ENCODE measurements around the gene SMG7.

Gene SMG7

GRCh38 chr1:183515002-183515689 is 42.8 kb downstream of the SMG7 start:
- no peak for DNase-seq (ENCODE audit: low spot score)

- DNase-seq (ENCODE audit: low spot score) = no peak
These were observed 44.4 kb downstream of the SMG7 start for GRCh38 chr1:183516725-183517124.

- no peak for DNase-seq (ENCODE audit: low spot score)
These were observed 45.1 kb downstream of the SMG7 start for GRCh38 chr1:183517401-183517800.

- DNase-seq (ENCODE audit: low spot score) = no peak
These were observed 48.1 kb downstream of the SMG7 start for GRCh38 chr1:183520379-183520778.

- DNase-seq (ENCODE audit: low spot score) = no peak
These were observed 49.8 kb downstream of the SMG7 start for GRCh38 chr1:183522104-183522503.

- DNase-seq (ENCODE audit: low spot score) = no peak
These were observed 56.3 kb downstream of the SMG7 start for GRCh38 chr1:183528577-183528976.

- DNase-seq (ENCODE audit: low spot score) = no peak
These were observed 61.4 kb downstream of the SMG7 start for GRCh38 chr1:183533617-183534174.

GRCh38 chr1:183537405-183537804 is 65.1 kb downstream of the SMG7 start:
- DNase-seq (ENCODE audit: low spot score) = no peak

- no peak for DNase-seq (ENCODE audit: low spot score)
These were observed 71.4 kb downstream of the SMG7 start for GRCh38 chr1:183543619-183544204.

- DNase-seq (ENCODE audit: low spot score) = no peak
These were observed 72.4 kb downstream of the SMG7 start for GRCh38 chr1:183544598-183545297.

GRCh38 chr1:183546427-183546826 is 74.1 kb downstream of the SMG7 start:
- DNase-seq (ENCODE audit: low spot score) = no peak

- DNase-seq (ENCODE audit: low spot score) = no peak
These were observed 75.8 kb downstream of the SMG7 start for GRCh38 chr1:183548116-183548515.

- DNase-seq (ENCODE audit: low spot score) = no peak
These were observed 78.6 kb downstream of the SMG7 start for GRCh38 chr1:183550915-183551314.

GRCh38 chr1:183551924-183552323 is 79.6 kb downstream of the SMG7 start:
- no peak for DNase-seq (ENCODE audit: low spot score)

GRCh38 chr1:183552441-183552840 is 80.1 kb downstream of the SMG7 start:
- DNase-seq (ENCODE audit: low spot score) = no peak

- DNase-seq (ENCODE audit: low spot score) = no peak
These were observed 80.6 kb downstream of the SMG7 start for GRCh38 chr1:183552891-183553290.

- no peak for DNase-seq (ENCODE audit: low spot score)
These were observed 81.0 kb downstream of the SMG7 start for GRCh38 chr1:183553331-183553730.

GRCh38 chr1:183553764-183554163 is 81.5 kb downstream of the SMG7 start:
- no peak for DNase-seq (ENCODE audit: low spot score)

GRCh38 chr1:183554577-183554976 is 82.3 kb downstream of the SMG7 start:
- no peak for DNase-seq (ENCODE audit: low spot score)

GRCh38 chr1:183559061-183559460 is 86.8 kb downstream of the SMG7 start:
- no peak for DNase-seq (ENCODE audit: low spot score)

- no peak for DNase-seq (ENCODE audit: low spot score)
These were observed 90.4 kb downstream of the SMG7 start for GRCh38 chr1:183562701-183563100.

GRCh38 chr1:183565261-183565660 is 93.0 kb downstream of the SMG7 start:
- no peak for DNase-seq (ENCODE audit: low spot score)

- no peak for DNase-seq (ENCODE audit: low spot score)
These were observed 93.7 kb downstream of the SMG7 start for GRCh38 chr1:183566026-183566425.
